Tibial nerve (tissue), 4 donors: ENCODE data around the gene SYP. TPM values are rescaled to one million over a fixed set of nuclear protein-coding genes. Genes with fewer than 3 reads are reported as not detected.
"Not testable (repeated sequence)": the region's sequence is repeated elsewhere in the genome, so short reads cannot be mapped to it uniquely, and the experiment has no call there.

Experiments
- DNase-seq, 2 donors: peaks; one replicate each; pipeline ENCODE4 v3.0.0-alpha.2; 2019; ENCODE audit warnings: low spot score in 2 of 2
- H3K27ac ChIP-seq, 4 donors: fragments of 200-600 bp; sonication (generic) in 3 of 4; one replicate each; pipeline ENCODE4 v1.5.1; 2017 to 2019; ENCODE audit warnings: mild to moderate bottlenecking in 1 of 4
- H3K27me3 ChIP-seq, 2 donors: fragments of 200-600 bp; sonication (generic) in 1 of 2; one replicate each; pipeline versions ENCODE4 v1.5.1 to v1.6.0; 2017 to 2019
- H3K36me3 ChIP-seq, 3 donors: fragments of 200-600 bp; sonication (generic); one replicate each; pipeline ENCODE4 v1.5.1; 2018 to 2019
- H3K4me1 ChIP-seq, 4 donors: fragments of 200-600 bp; sonication (generic) in 3 of 4; one replicate each; pipeline ENCODE4 v1.5.1; 2017 to 2019
- H3K4me3 ChIP-seq, 4 donors: fragments of 200-600 bp; sonication (generic) in 3 of 4; one replicate each; pipeline ENCODE4 v1.5.1; 2017 to 2019; ENCODE audit warnings: mild to moderate bottlenecking in 1 of 4, moderate library complexity in 1 of 4
- H3K9me3 ChIP-seq, 4 donors: fragments of 200-600 bp; sonication (generic) in 3 of 4; one replicate each; pipeline ENCODE4 v1.5.1; 2017 to 2019
- CTCF ChIP-seq, 5 experiments: fragments of 200-600 bp in 3 of 5; fragments of 450-650 bp in 2 of 5; sonication (generic) in 3 of 5; IDR thresholded peaks; one replicate each; pipeline ENCODE4 v1.5.1; 2016 to 2019; ENCODE audit warnings: antibody characterized with exemption in 5 of 5, mild to moderate bottlenecking in 3 of 5, moderate library complexity in 2 of 5
- EP300 ChIP-seq, 2 donors: sonication (generic); formaldehyde crosslinking; IDR thresholded peaks; one replicate each; pipeline ENCODE4 v1.6.1; 2017; ENCODE audit warnings: antibody characterized with exemption in 2 of 2, mild to moderate bottlenecking in 1 of 2
- POLR2A ChIP-seq, 2 donors: fragments of 450-650 bp; IDR thresholded peaks; one replicate each; pipeline ENCODE4 v1.6.1; 2017; ENCODE audit warnings: antibody characterized with exemption in 2 of 2, mild to moderate bottlenecking in 2 of 2, moderate library complexity in 2 of 2
- WGBS, 2 donors: methylation state at CpG; one replicate each; pipeline ENCODE4 v1.1.5; 2018; 5-methylcytosine and 5-hydroxymethylcytosine counted together
- total RNA-seq, 4 donors: library from RNA; depleted of rRNA; stranded (reverse); fragments of >200 nt; gene quantifications; one replicate each; pipeline ENCODE4 v1.1.0, GENCODE V29; 2016

The SYP gene
- total RNA-seq, 4 donors from 2014 or later: 3.1 to 9.9 (median 7.7) TPM

GRCh38 chrX:49174723-49175122 lies 25.3 kb downstream of the SYP start:
- Histone ChIP-seq H3K27me3 (no peaks in the 10 kb centered on the region), H3K27ac (no peak overlapping the region), H3K4me1 (peaks cover 0 to 5% (median 2%) of the 10 kb centered on the region in 4 donors), H3K4me3 (no peak overlapping the region), H3K9me3 (no peaks in the 10 kb centered on the region), H3K36me3 (peaks cover 0 to 60% (median 0%) of the 10 kb centered on the region in 3 donors)
- TF ChIP-seq POLR2A (IDR thresholded peaks at IDR 0.05) (no peak), EP300 (IDR thresholded peaks at IDR 0.05) (no peak), CTCF (IDR thresholded peaks at IDR 0.05) (no peak)
- 57 to 58% methylated on average over 3 of the region's 3 CpGs for WGBS, 2 donors
- DNase-seq: no peak

- H3K27me3 ChIP-seq, H3K9me3 ChIP-seq, H3K4me3 ChIP-seq, H3K4me1 ChIP-seq, DNase-seq: not testable (repeated sequence)
- WGBS, 2 donors: 85 to 87% methylated on average over 7 to 8 of the region's 8 CpGs
- Histone ChIP-seq H3K36me3 (peaks cover 0 to 48% (median 0%) of the 10 kb centered on the region in 3 donors), H3K27ac (peak overlapping the region; percentile 83 to 95 (median 88))
Observed at GRCh38 chrX:49173544-49173943, 26.4 kb downstream of the SYP start.

- Histone ChIP-seq H3K4me3 (peak overlapping the region; percentile 52 to 70 (median 55)), H3K27ac (peak overlapping the region; percentile 83 to 95 (median 88)), H3K9me3 (no peaks in the 10 kb centered on the region), H3K27me3 (no peaks in the 10 kb centered on the region), H3K4me1 (peaks cover 0 to 13% (median 2%) of the 10 kb centered on the region in 4 donors), H3K36me3 (peaks cover 0 to 36% (median 0%) of the 10 kb centered on the region in 3 donors)
- WGBS, 2 donors: 0 to 60% methylated on average over 13 to 37 of the region's 37 CpGs
- TF ChIP-seq CTCF (IDR thresholded peaks at IDR 0.05) (no peak), EP300 (IDR thresholded peaks at IDR 0.05) (peak; percentile 35 to 54), POLR2A (IDR thresholded peaks at IDR 0.05) (peak in 1 of 2 donors; percentile 37)
- DNase-seq: peak; percentile 55
Observed at GRCh38 chrX:49172280-49172780, 27.7 kb downstream of the SYP start.

- H3K27me3 ChIP-seq: no peaks in the 10 kb centered on the region
- H3K9me3 ChIP-seq: no peaks in the 10 kb centered on the region
- peak in 1 of 2 donors; percentile 35 for TF ChIP-seq POLR2A (IDR thresholded peaks at IDR 0.05)
- peak in 1 of 2 donors; percentile 67 for TF ChIP-seq EP300 (IDR thresholded peaks at IDR 0.05)
- TF ChIP-seq CTCF (IDR thresholded peaks at IDR 0.05): no peak
- peak within 1 kb of the TSS; percentile 83 to 95 (median 88) for H3K27ac ChIP-seq
- peaks cover 0 to 33% (median 0%) of the 10 kb centered on the region in 3 donors for H3K36me3 ChIP-seq
- no peak for DNase-seq
- WGBS, 2 donors: 0 to 52% methylated on average over 10 to 37 of the region's 46 CpGs
- H3K4me1 ChIP-seq: peaks cover 0 to 15% (median 2%) of the 10 kb centered on the region in 4 donors
- peak within 1 kb of the TSS; percentile 52 to 70 (median 55) for H3K4me3 ChIP-seq
Observed at GRCh38 chrX:49171752-49172279, 28.2 kb downstream of the SYP start, which contains the start of gene PLP2. Gene PLP2, plus strand, starts transcription at chrX:49171898. Its CDS starts 103 bp downstream, at chrX:49172001.

- H3K27ac ChIP-seq: peak overlapping the region; percentile 66 to 92 (median 89)
- DNase-seq: no peak
- H3K36me3 ChIP-seq: no peaks in the 10 kb centered on the region
- no peaks in the 10 kb centered on the region for H3K27me3 ChIP-seq
- 78 to 83% methylated on average over 3 of the region's 3 CpGs for WGBS, 2 donors
- no peaks in the 10 kb centered on the region for H3K9me3 ChIP-seq
- no peak for TF ChIP-seq POLR2A (IDR thresholded peaks at IDR 0.05)
- TF ChIP-seq EP300 (IDR thresholded peaks at IDR 0.05): no peak
- TF ChIP-seq CTCF (IDR thresholded peaks at IDR 0.05): no peak
- H3K4me1 ChIP-seq: peaks cover 0 to 21% (median 0%) of the 10 kb centered on the region in 4 donors
- H3K4me3 ChIP-seq: peak overlapping the region in 3 of 4 donors; percentile 27 to 50 (median 42)
Observed at GRCh38 chrX:49167740-49168108, 32.3 kb downstream of the SYP start.
